HEK293 (cell line): ENCODE measurements around the gene TUBGCP6.
A peak's percentile ranks its signal among the peaks of the same experiment; 100 is the strongest.

ENCODE experiments used
- CTCF ChIA-PET: fragments of 350-600 bp; formaldehyde crosslinking; extraction: SDS; loops from one replicate; lab custom pipeline; 2021; ENCODE audit warnings: antibody characterized with exemption; lab: Yijun Ruan, JAX
- POLR2A ChIA-PET: fragments of 300-600 bp; formaldehyde crosslinking; extraction: SDS; loops from one replicate; lab custom pipeline; 2020; ENCODE audit warnings: antibody characterized with exemption, inconsistent platforms; lab: Yijun Ruan, JAX
- H3K27ac ChIP-seq: fragments of 200-500 bp; sonication (Bioruptor generic); 2 replicates; pipeline ENCODE4 v1.5.1; 2014; ENCODE audit warnings: low read depth, low read length, control low read depth, inconsistent platforms; ENCODE audit errors: extremely low read depth
- H3K36me3 ChIP-seq, 2 experiments: fragments of 200-500 bp in 1 of 2; sonication (Bioruptor generic) in 1 of 2; 1 replicate in 1 of 2; 2 replicates in 1 of 2; pipeline ENCODE4 v1.5.1; 2014 to 2017; ENCODE audit warnings: inconsistent platforms in 2 of 2, low read length in 2 of 2; ENCODE audit not compliant: control insufficient read depth in 2 of 2, insufficient read depth in 1 of 2
- H3K4me1 ChIP-seq: fragments of 200-500 bp; sonication (Bioruptor generic); 2 replicates; pipeline ENCODE4 v1.5.1; 2014; ENCODE audit warnings: mild to moderate bottlenecking, low read length, inconsistent platforms; ENCODE audit not compliant: control insufficient read depth, insufficient read depth
- H3K4me3 ChIP-seq: 2 replicates; pipeline ENCODE4 v1.5.1; 2011; ENCODE audit warnings: low read depth, mild to moderate bottlenecking, control low read depth, low read length, moderate library complexity
- H3K9me3 ChIP-seq: fragments of 200-500 bp; sonication (Bioruptor generic); 2 replicates; pipeline ENCODE4 v1.5.1; 2014; ENCODE audit warnings: low read depth, low read length, inconsistent platforms; ENCODE audit not compliant: control insufficient read depth, insufficient read depth
- GLIS1 ChIP-seq: fragments of 450-650 bp; formaldehyde crosslinking; IDR thresholded peaks from 2 replicates; pipeline ENCODE4 v1.5.1; 2016; ENCODE audit warnings: missing biosample characterization, missing genetic modification characterization
- KLF1 ChIP-seq: fragments of 450-650 bp; formaldehyde crosslinking; IDR thresholded peaks from 2 replicates; pipeline ENCODE4 v1.5.1; 2016; ENCODE audit warnings: missing biosample characterization, missing genetic modification characterization
- OSR2 ChIP-seq: fragments of 450-650 bp; formaldehyde crosslinking; IDR thresholded peaks from 2 replicates; pipeline ENCODE4 v1.5.1; 2016; ENCODE audit warnings: missing biosample characterization, missing genetic modification characterization
- PRDM4 ChIP-seq: fragments of 450-650 bp; formaldehyde crosslinking; IDR thresholded peaks from 2 replicates; pipeline ENCODE4 v1.5.1; 2017; ENCODE audit warnings: missing biosample characterization, missing genetic modification characterization
- YY1 ChIP-seq: fragments of 450-650 bp; formaldehyde crosslinking; IDR thresholded peaks from 2 replicates; pipeline ENCODE4 v1.5.1; 2018; ENCODE audit warnings: missing biosample characterization, missing genetic modification characterization
- ZBTB20 ChIP-seq: fragments of 450-650 bp; formaldehyde crosslinking; IDR thresholded peaks from 2 replicates; pipeline ENCODE4 v1.5.1; 2016; ENCODE audit warnings: missing biosample characterization, missing genetic modification characterization
- ZBTB26 ChIP-seq: fragments of 450-650 bp; formaldehyde crosslinking; optimal IDR thresholded peaks from 2 replicates; pipeline ENCODE3; 2016; ENCODE audit warnings: missing biosample characterization, mild to moderate bottlenecking, missing genetic modification characterization
- ZIC2 ChIP-seq: fragments of 450-650 bp; formaldehyde crosslinking; IDR thresholded peaks from 2 replicates; pipeline ENCODE4 v1.5.1; 2016; ENCODE audit warnings: missing biosample characterization, missing genetic modification characterization
- ZNF112 ChIP-seq: fragments of 450-650 bp; formaldehyde crosslinking; IDR thresholded peaks from 2 replicates; pipeline ENCODE4 v1.5.0; 2017; ENCODE audit warnings: missing biosample characterization, missing genetic modification characterization
- ZNF175 ChIP-seq: fragments of 450-650 bp; formaldehyde crosslinking; IDR thresholded peaks from 2 replicates; pipeline ENCODE4 v1.5.1; 2016; ENCODE audit warnings: missing biosample characterization, missing genetic modification characterization
- ZNF19 ChIP-seq: fragments of 450-650 bp; formaldehyde crosslinking; IDR thresholded peaks from 2 replicates; pipeline ENCODE4; 2016; ENCODE audit warnings: missing biosample characterization, missing genetic modification characterization, low read depth
- ZNF23 ChIP-seq: fragments of 450-650 bp; formaldehyde crosslinking; IDR thresholded peaks from 2 replicates; pipeline ENCODE4 v1.5.1; 2016; ENCODE audit warnings: missing biosample characterization, missing genetic modification characterization, borderline replicate concordance
- ZNF239 ChIP-seq: fragments of 450-650 bp; formaldehyde crosslinking; IDR thresholded peaks from 2 replicates; pipeline ENCODE4 v1.5.1; 2016; ENCODE audit warnings: missing biosample characterization, missing genetic modification characterization
- ZNF354C ChIP-seq: fragments of 450-650 bp; formaldehyde crosslinking; IDR thresholded peaks from 2 replicates; pipeline ENCODE4 v1.5.1; 2016; ENCODE audit warnings: missing biosample characterization, missing genetic modification characterization, low read depth, borderline replicate concordance
- TF ChIP-seq, protein P1 (sequence below): sonication (generic); formaldehyde crosslinking; IDR thresholded peaks from 2 replicates; pipeline ENCODE4 v1.8.1; 2022; ENCODE audit warnings: mild to moderate bottlenecking, moderate library complexity, missing genetic modification reagents

The TUBGCP6 gene

GRCh38 chr22:50171319-50171964 is 73.4 kb downstream of the TUBGCP6 start (continued):
- TF ChIP-seq ZBTB20: peak; percentile 21; the same call in 1 of the 2 replicates
- no peak for TF ChIP-seq ZNF175 (tag by site-specific recombination)
- TF ChIP-seq ZNF19 (tag by site-specific recombination): no peak
- TF ChIP-seq KLF1 (tag by site-specific recombination): peak; percentile 66

- no peaks in the 10 kb centered on the region for H3K36me3 ChIP-seq
- H3K4me1 ChIP-seq: no peaks in the 10 kb centered on the region
- peak within 1 kb of the TSS; percentile 47 for H3K4me3 ChIP-seq
- H3K27ac ChIP-seq: no peak within 1 kb of the TSS
- H3K9me3 ChIP-seq: no peaks in the 10 kb centered on the region
- no peak for TF ChIP-seq ZNF239 (tag by site-specific recombination)
- peak; percentile 41 for TF ChIP-seq ZIC2 (tag by site-specific recombination)
- TF ChIP-seq, protein P1, sequence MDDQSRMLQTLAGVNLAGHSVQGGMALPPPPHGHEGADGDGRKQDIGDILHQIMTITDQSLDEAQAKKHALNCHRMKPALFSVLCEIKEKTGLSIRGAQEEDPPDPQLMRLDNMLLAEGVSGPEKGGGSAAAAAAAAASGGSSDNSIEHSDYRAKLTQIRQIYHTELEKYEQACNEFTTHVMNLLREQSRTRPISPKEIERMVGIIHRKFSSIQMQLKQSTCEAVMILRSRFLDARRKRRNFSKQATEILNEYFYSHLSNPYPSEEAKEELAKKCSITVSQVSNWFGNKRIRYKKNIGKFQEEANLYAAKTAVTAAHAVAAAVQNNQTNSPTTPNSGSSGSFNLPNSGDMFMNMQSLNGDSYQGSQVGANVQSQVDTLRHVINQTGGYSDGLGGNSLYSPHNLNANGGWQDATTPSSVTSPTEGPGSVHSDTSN: peak; percentile 38; the same call in 1 of the 2 replicates
- 0 out of 2 replicates have a peak, but pooled peaks have one; percentile 24 for TF ChIP-seq YY1 (tag by site-specific recombination)
- no peak for TF ChIP-seq ZNF112
- TF ChIP-seq ZBTB26 (tag by site-specific recombination): peak; percentile 42
- ChIA-PET CTCF (no interaction called here), POLR2A (interaction anchor here (0.7 kb wide), 1 partner anchor 20 kb away, joined by 3 read pairs; no protein-coding TSS in a partner anchor)
Observed at GRCh38 chr22:50170453-50171318, 74.1 kb downstream of the TUBGCP6 start, which contains the start of gene PANX2. Gene PANX2 (plus strand): TSS chr22:50170731. CDS start chr22:50170731, 0 bp downstream.

- CTCF ChIA-PET: no interaction called here
- Histone ChIP-seq H3K36me3 (no peaks in the 10 kb centered on the region), H3K9me3 (no peaks in the 10 kb centered on the region), H3K4me1 (no peaks in the 10 kb centered on the region), H3K27ac (no peak overlapping the region), H3K4me3 (peak overlapping the region; percentile 34)
- POLR2A ChIA-PET: interaction anchor here (0.7 kb wide), 1 partner anchor 21 kb away, joined by 3 read pairs; no protein-coding TSS in a partner anchor
- TF ChIP-seq ZIC2 (tag by site-specific recombination): peak; percentile 58
- no peak for TF ChIP-seq PRDM4
Observed at GRCh38 chr22:50169774-50170341, 75.0 kb downstream of the TUBGCP6 start.

DNA sequence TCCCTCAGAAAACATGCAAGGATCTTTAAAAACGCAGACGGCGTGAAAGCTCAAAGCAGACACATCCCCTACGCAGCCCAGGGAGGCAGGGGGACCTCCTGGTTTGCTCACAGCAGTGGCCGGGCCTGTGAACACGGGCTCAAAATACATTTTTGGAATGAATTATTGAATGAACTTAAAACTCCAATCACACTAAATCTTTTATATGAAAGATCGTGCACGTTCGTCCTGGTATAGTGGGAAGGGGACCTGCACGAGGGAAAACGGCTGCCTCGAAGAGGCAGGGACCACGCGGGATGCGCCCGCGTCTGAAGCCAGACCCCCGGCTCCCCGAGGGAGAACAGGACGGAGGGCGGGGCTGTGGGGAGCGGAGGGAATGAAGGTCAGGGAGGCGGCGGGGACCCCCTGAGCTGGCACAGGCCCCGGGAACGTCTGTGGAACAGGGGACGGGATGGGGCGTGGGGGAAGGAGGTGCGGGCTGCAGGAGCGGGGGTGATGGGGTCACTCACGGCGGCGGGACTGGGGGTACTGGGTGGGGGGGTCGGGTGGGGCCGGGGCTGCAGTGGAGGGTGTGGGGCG is 75.6 kb downstream of the TUBGCP6 start:
- H3K27ac ChIP-seq: no peak overlapping the region
- H3K4me3 ChIP-seq: no peak overlapping the region; the same call in 1 of the 2 replicates
- no peaks in the 10 kb centered on the region for H3K36me3 ChIP-seq
- ChIA-PET CTCF (no interaction called here), POLR2A (no interaction called here)
- H3K9me3 ChIP-seq: no peaks in the 10 kb centered on the region
- H3K4me1 ChIP-seq: no peaks in the 10 kb centered on the region
- TF ChIP-seq KLF1 (tag by site-specific recombination) (no peak), OSR2 (tag by site-specific recombination) (no peak), ZNF354C (tag by site-specific recombination) (no peak), GLIS1 (tag by site-specific recombination) (peak; percentile 35; the same call in 1 of the 2 replicates), ZNF23 (tag by site-specific recombination) (no peak)
